Activated B cell treated with CpG ODN at 0.5 μM for 24 hours (primary cell): ENCODE results near the gene ARMS2. TPM values are rescaled to one million over a fixed set of nuclear protein-coding genes. Genes with fewer than 3 reads are reported as not detected.
A peak's percentile ranks its signal among the peaks of the same experiment; 100 is the strongest.

Source experiments
- ATAC-seq: fragments of 200-7000 bp; cut with Tn5 transposase; one replicate; pipeline ENCODE4 v1.10.0; 2021; ENCODE audit warnings: low read depth, mild to moderate bottlenecking, moderate library complexity
- CTCF ChIA-PET: fragments of 350-600 bp; sonication (Branson Sonifier 250); formaldehyde crosslinking; loops from one replicate; lab custom pipeline; 2021; ENCODE audit warnings: antibody characterized with exemption; lab: Charles Lee
- POLR2A ChIA-PET: fragments of 350-600 bp; sonication (Branson Sonifier 250); formaldehyde crosslinking; loops from one replicate; lab custom pipeline; 2021; ENCODE audit warnings: antibody characterized with exemption; lab: Charles Lee
- DNase-seq: peaks from one replicate; pipeline ENCODE4 v3.0.0; 2022
- H3K27ac Mint-ChIP-seq: one replicate; pipeline ENCODE4 v1.8.0; 2020; ENCODE audit warnings: mixed read lengths
- H3K27me3 Mint-ChIP-seq: one replicate; pipeline ENCODE4 v1.8.0; 2021; ENCODE audit warnings: mixed read lengths
- H3K36me3 Mint-ChIP-seq: one replicate; pipeline ENCODE4 v1.8.0; 2021; ENCODE audit warnings: low read depth, mixed read lengths
- H3K4me1 Mint-ChIP-seq: one replicate; pipeline ENCODE4 v1.8.0; 2021; ENCODE audit warnings: mixed read lengths
- H3K4me3 Mint-ChIP-seq: one replicate; pipeline ENCODE4 v1.8.0; 2020; ENCODE audit warnings: mild to moderate bottlenecking, mixed read lengths
- H3K9me3 Mint-ChIP-seq: one replicate; pipeline ENCODE4 v1.8.0; 2020; ENCODE audit warnings: mixed read lengths
- intact Hi-C: fragments of 100-400 bp; cut with micrococcal nuclease; formaldehyde crosslinking; loops from one replicate; pipeline ENCODE4 v1.15.1; 2024
- total RNA-seq: library from RNA; stranded (reverse); gene quantifications from 2 replicates; pipeline ENCODE4 v1.2.3, GENCODE V29; 2022
- TF ChIP-seq, protein P1 (sequence below): fragments of 200-600 bp; IDR thresholded peaks from one replicate; pipeline ENCODE4 v1.8.0; 2022; ENCODE audit warnings: antibody characterized with exemption, mild to moderate bottlenecking

The ARMS2 gene
- total RNA-seq, 1 donor from 2014 or later: not detected

DNA sequence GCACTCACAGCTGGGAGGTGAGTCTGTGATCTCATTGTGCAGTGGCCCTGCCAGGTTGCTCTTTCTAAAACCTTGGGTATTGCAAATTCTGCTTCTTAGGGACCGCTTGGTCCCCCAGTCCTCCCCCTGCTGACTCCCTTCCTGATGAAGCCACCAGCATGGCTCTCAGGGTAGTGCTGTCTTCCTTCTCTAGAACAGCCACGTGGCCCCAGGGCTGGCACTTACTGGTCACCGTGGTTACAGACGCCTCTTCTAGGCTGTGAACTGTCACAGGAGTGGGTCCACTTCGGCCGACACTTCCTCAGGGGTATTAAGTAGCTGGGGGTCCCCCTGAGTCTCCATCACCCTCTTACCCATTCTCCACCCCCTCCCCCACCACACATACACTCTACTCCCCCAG lies 4.2 kb downstream of the ARMS2 start:
- H3K27me3 Mint-ChIP-seq: peaks cover 56% of the 10 kb centered on the region
- POLR2A ChIA-PET: no interaction called here
- no peak overlapping the region for H3K4me3 Mint-ChIP-seq
- H3K36me3 Mint-ChIP-seq: no peaks in the 10 kb centered on the region
- intact Hi-C loops: no loop called here
- CTCF ChIA-PET: no interaction called here
- H3K9me3 Mint-ChIP-seq: no peaks in the 10 kb centered on the region
- peaks cover 14% of the 10 kb centered on the region for H3K4me1 Mint-ChIP-seq
- no peak for ATAC-seq
- no peak overlapping the region for H3K27ac Mint-ChIP-seq
- TF ChIP-seq, protein P1, sequence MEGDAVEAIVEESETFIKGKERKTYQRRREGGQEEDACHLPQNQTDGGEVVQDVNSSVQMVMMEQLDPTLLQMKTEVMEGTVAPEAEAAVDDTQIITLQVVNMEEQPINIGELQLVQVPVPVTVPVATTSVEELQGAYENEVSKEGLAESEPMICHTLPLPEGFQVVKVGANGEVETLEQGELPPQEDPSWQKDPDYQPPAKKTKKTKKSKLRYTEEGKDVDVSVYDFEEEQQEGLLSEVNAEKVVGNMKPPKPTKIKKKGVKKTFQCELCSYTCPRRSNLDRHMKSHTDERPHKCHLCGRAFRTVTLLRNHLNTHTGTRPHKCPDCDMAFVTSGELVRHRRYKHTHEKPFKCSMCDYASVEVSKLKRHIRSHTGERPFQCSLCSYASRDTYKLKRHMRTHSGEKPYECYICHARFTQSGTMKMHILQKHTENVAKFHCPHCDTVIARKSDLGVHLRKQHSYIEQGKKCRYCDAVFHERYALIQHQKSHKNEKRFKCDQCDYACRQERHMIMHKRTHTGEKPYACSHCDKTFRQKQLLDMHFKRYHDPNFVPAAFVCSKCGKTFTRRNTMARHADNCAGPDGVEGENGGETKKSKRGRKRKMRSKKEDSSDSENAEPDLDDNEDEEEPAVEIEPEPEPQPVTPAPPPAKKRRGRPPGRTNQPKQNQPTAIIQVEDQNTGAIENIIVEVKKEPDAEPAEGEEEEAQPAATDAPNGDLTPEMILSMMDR: no peak
- no peak for DNase-seq

DNA sequence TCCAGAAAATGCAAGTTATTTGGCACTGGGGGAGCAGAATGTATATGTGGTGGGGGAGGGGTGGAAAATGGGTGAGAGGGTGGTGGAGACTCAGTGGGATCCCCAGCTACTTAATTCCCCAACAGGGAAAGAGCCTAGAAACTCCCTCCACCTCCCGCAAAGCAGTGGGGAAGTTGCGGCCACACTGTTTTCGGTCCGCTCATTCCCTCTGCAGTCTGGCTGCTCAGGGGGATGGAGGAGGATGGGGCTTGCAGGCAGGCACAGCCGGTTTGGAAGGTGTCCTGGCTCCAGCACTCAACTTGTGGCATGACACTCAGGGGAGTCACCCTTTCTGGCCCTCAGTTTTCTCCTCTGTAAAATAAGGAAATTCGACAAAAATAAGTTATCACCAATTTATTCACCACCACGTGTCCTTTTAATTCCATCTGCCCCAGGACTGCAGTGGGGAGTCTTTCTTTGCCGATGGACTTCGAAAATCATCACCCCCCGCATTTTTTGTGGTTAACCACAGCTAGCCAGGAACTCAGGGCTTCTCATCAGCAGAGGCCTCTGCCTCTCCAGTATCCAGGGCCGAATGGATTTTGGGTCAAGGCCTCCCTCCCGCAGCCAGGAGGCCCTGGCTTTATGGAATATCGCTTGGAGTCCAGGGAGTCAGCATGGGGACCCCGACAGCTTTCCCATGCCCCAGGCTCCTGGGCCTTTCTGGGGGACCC lies 5.3 kb downstream of the ARMS2 start:
- CTCF ChIA-PET: no interaction called here
- H3K9me3 Mint-ChIP-seq: no peaks in the 10 kb centered on the region

DNA sequence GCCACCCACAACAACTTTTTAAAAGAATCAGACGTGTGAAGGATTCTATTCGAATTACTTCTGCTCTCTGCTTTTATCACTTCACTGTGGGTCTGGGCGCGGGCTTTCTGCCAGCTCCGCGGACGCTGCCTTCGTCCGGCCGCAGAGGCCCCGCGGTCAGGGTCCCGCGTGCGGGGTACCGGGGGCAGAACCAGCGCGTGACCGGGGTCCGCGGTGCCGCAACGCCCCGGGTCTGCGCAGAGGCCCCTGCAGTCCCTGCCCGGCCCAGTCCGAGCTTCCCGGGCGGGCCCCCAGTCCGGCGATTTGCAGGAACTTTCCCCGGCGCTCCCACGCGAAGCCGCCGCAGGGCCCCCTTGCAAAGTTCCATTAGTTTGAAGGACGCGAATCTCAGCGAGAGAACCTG lies 6.4 kb downstream of the ARMS2 start:
- CTCF ChIA-PET: no interaction called here
- intact Hi-C loops: no loop called here
- Mint-ChIP-seq H3K9me3 (no peaks in the 10 kb centered on the region), H3K4me3 (no peak overlapping the region), H3K27ac (no peak overlapping the region), H3K36me3 (no peaks in the 10 kb centered on the region), H3K4me1 (peaks cover 14% of the 10 kb centered on the region), H3K27me3 (peaks cover 65% of the 10 kb centered on the region)
- ATAC-seq (no peak), DNase-seq (no peak)
- POLR2A ChIA-PET: no interaction called here
- TF ChIP-seq, protein P1: no peak

More for the DNA sequence above, 5.3 kb downstream of the ARMS2 start:
- peaks cover 14% of the 10 kb centered on the region for H3K4me1 Mint-ChIP-seq
- no peak overlapping the region for H3K27ac Mint-ChIP-seq
- DNase-seq (no peak), ATAC-seq (no peak)
- no peak overlapping the region for H3K4me3 Mint-ChIP-seq
- intact Hi-C loops: no loop called here
- POLR2A ChIA-PET: no interaction called here
- peaks cover 62% of the 10 kb centered on the region for H3K27me3 Mint-ChIP-seq
- H3K36me3 Mint-ChIP-seq: no peaks in the 10 kb centered on the region
- TF ChIP-seq, protein P1: no peak

DNA sequence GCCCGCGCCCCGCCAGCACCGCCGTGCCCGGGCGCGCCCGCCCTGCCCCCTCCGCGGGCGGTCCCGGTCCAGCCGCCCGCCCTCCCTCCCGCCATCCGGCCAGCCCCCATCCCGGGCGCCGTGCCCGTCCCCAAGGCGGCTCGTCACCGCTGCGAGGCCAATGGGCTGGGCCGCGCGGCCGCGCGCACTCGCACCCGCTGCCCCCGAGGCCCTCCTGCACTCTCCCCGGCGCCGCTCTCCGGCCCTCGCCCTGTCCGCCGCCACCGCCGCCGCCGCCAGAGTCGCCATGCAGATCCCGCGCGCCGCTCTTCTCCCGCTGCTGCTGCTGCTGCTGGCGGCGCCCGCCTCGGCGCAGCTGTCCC lies 6.9 kb downstream of the ARMS2 start, which contains the start of gene HTRA1:
HTRA1 (plus strand) TSS at position 187 of the 362 bp plus-strand sequence; CDS start at position 287, 100 bp downstream.
- Mint-ChIP-seq H3K36me3 (no peaks in the 10 kb centered on the region), H3K4me3 (peak within 1 kb of the TSS; percentile 56), H3K27ac (no peak within 1 kb of the TSS), H3K9me3 (no peaks in the 10 kb centered on the region), H3K27me3 (peaks cover 65% of the 10 kb centered on the region), H3K4me1 (peaks cover 14% of the 10 kb centered on the region)
- POLR2A ChIA-PET: no interaction called here
- TF ChIP-seq, protein P1: no peak
- CTCF ChIA-PET: no interaction called here
- DNase-seq (no peak), ATAC-seq (no peak)
- intact Hi-C loops: no loop called here

GRCh38 chr10:122461729-122462532 lies 7.5 kb downstream of the ARMS2 start:
- Mint-ChIP-seq H3K4me3 (peak overlapping the region; percentile 56), H3K9me3 (no peaks in the 10 kb centered on the region), H3K4me1 (peaks cover 14% of the 10 kb centered on the region), H3K36me3 (no peaks in the 10 kb centered on the region), H3K27ac (no peak overlapping the region), H3K27me3 (peaks cover 62% of the 10 kb centered on the region)
- intact Hi-C loops: no loop called here
- no peak for ATAC-seq
- no peak for DNase-seq
- CTCF ChIA-PET: no interaction called here
- POLR2A ChIA-PET: no interaction called here
- TF ChIP-seq, protein P1: no peak
